ENCODE data around the gene CLDN6. TPM values are rescaled to one million over a fixed set of nuclear protein-coding genes. Genes with fewer than 3 reads are reported as not detected.

The CLDN6 gene
- total RNA-seq, 1 donor, result not detected

- Histone ChIP-seq H3K9me3 (ENCODE audit: low read depth, low read length) (no peaks in the 10 kb centered on the region), H3K27me3 (ENCODE audit: insufficient read depth, low read length) (no peaks in the 10 kb centered on the region), H3K4me1 (ENCODE audit: insufficient read depth, low read length) (peaks cover 31% of the 10 kb centered on the region), H3K4me3 (ENCODE audit: low read length) (no peak overlapping the region)
Observed at GRCh38 chr16:2982402-2982801, 35.6 kb downstream of the CLDN6 start.

- Histone ChIP-seq H3K27me3 (ENCODE audit: insufficient read depth, low read length) (no peaks in the 10 kb centered on the region), H3K4me3 (ENCODE audit: low read length) (no peak overlapping the region), H3K9me3 (ENCODE audit: low read depth, low read length) (no peaks in the 10 kb centered on the region), H3K4me1 (ENCODE audit: insufficient read depth, low read length) (peaks cover 31% of the 10 kb centered on the region)
Observed at GRCh38 chr16:2981899-2982250, 36.1 kb downstream of the CLDN6 start.

DNA sequence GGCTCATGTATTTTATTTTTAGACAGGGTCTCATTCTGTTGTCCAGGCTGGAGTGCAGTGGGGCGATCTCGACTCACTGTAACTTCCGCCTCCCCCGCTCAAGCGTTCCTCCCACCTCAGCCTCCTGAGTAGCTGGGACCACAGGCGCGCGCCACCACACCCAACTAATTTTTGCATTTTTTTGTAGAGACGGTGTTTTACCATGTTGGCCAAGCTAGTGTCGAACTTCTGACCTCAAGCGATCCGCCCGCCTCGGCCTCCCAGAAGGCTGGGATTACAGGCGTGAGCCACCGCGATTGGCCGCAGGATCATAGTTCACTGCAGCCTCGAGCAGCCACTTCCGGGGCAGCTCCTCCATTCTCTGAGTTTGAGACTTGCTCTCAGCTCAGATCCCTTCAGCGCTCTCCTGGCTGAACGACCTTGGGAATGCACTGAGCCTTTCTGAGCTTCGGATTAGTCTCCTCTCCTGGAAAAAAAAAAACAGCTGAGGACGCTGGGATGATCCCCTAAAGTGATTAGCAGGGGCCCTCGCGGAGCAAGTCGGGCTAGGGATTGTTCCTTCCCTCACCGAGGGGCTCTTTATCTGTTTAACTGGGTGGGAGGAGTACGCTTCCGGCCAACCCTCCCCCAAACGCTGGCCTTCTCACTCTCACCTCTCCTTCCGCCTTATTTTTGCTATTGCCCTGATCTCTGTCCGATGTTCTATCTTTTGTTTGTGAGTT, 36.6 kb downstream of the CLDN6 start:
- Histone ChIP-seq H3K4me3 (ENCODE audit: low read length) (no peak overlapping the region), H3K4me1 (ENCODE audit: insufficient read depth, low read length) (peaks cover 31% of the 10 kb centered on the region)

GRCh38 chr16:2980227-2981176, 37.5 kb downstream of the CLDN6 start, which contains the start of gene PKMYT1:
TSS of gene PKMYT1 (minus strand) at chr16:2980446. CDS start at chr16:2979657, 789 bp downstream.
- H3K27me3 ChIP-seq (ENCODE audit: insufficient read depth, low read length), result no peaks in the 10 kb centered on the region
- H3K4me3 ChIP-seq (ENCODE audit: low read length), result peak within 1 kb of the TSS; percentile 78
- H3K4me1 ChIP-seq (ENCODE audit: insufficient read depth, low read length), result peaks cover 31% of the 10 kb centered on the region

More for the DNA sequence above, 36.6 kb downstream of the CLDN6 start:
- Histone ChIP-seq H3K9me3 (ENCODE audit: low read depth, low read length) (no peaks in the 10 kb centered on the region), H3K27me3 (ENCODE audit: insufficient read depth, low read length) (no peaks in the 10 kb centered on the region)

GRCh38 chr16:2979669-2980226, 38.2 kb downstream of the CLDN6 start:
- H3K4me3 ChIP-seq (ENCODE audit: low read length), result peak overlapping the region; percentile 78
- H3K4me1 ChIP-seq (ENCODE audit: insufficient read depth, low read length), result peaks cover 31% of the 10 kb centered on the region
- H3K27me3 ChIP-seq (ENCODE audit: insufficient read depth, low read length), result no peaks in the 10 kb centered on the region
- no peaks in the 10 kb centered on the region for H3K9me3 ChIP-seq (ENCODE audit: low read depth, low read length)

More at GRCh38 chr16:2980227-2981176, 37.5 kb downstream of the CLDN6 start, which contains the start of gene PKMYT1:
- H3K9me3 ChIP-seq (ENCODE audit: low read depth, low read length), result no peaks in the 10 kb centered on the region

- Histone ChIP-seq H3K4me3 (ENCODE audit: low read length) (no peak overlapping the region), H3K4me1 (ENCODE audit: insufficient read depth, low read length) (peaks cover 18% of the 10 kb centered on the region), H3K9me3 (ENCODE audit: low read depth, low read length) (no peaks in the 10 kb centered on the region), H3K27me3 (ENCODE audit: insufficient read depth, low read length) (no peaks in the 10 kb centered on the region)
Observed at GRCh38 chr16:2977440-2977839, 40.5 kb downstream of the CLDN6 start.

- H3K4me1 ChIP-seq (ENCODE audit: insufficient read depth, low read length), result peaks cover 18% of the 10 kb centered on the region
- H3K27me3 ChIP-seq (ENCODE audit: insufficient read depth, low read length), result no peaks in the 10 kb centered on the region
- no peaks in the 10 kb centered on the region for H3K9me3 ChIP-seq (ENCODE audit: low read depth, low read length)
Observed at GRCh38 chr16:2976673-2977072, 41.3 kb downstream of the CLDN6 start.

DNA sequence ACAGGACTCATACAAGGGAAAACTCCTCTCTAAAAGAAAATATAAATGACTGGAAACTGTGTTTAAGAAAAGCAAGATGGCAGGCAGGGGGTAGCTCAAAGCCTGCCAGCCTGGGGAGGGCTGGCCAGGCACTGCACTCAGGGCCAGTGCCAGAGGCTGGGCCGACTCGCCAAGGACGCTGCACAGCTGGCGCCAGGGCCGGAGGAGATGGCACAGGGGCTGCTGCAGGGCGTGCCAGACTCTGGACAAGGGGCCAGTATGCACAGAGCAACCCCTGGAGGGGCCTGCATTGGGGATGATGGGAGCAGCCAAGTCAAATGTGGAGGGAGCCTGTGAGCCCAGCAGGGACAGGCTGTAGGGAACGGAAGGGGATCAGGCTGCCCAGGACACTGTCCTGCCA, 41.8 kb downstream of the CLDN6 start:
- H3K9me3 ChIP-seq (ENCODE audit: low read depth, low read length), result no peaks in the 10 kb centered on the region
- H3K27me3 ChIP-seq (ENCODE audit: insufficient read depth, low read length), result no peaks in the 10 kb centered on the region
- peaks cover 16% of the 10 kb centered on the region for H3K4me1 ChIP-seq (ENCODE audit: insufficient read depth, low read length)
- no peak overlapping the region for H3K4me3 ChIP-seq (ENCODE audit: low read length)

More at GRCh38 chr16:2976673-2977072, 41.3 kb downstream of the CLDN6 start:
- no peak overlapping the region for H3K4me3 ChIP-seq (ENCODE audit: low read length)

- H3K27me3 ChIP-seq (ENCODE audit: insufficient read depth, low read length), result no peaks in the 10 kb centered on the region
- peaks cover 17% of the 10 kb centered on the region for H3K4me1 ChIP-seq (ENCODE audit: insufficient read depth, low read length)
- H3K4me3 ChIP-seq (ENCODE audit: low read length), result no peak overlapping the region
- H3K9me3 ChIP-seq (ENCODE audit: low read depth, low read length), result no peaks in the 10 kb centered on the region
Observed at GRCh38 chr16:2975161-2975795, 42.7 kb downstream of the CLDN6 start.

DNA sequence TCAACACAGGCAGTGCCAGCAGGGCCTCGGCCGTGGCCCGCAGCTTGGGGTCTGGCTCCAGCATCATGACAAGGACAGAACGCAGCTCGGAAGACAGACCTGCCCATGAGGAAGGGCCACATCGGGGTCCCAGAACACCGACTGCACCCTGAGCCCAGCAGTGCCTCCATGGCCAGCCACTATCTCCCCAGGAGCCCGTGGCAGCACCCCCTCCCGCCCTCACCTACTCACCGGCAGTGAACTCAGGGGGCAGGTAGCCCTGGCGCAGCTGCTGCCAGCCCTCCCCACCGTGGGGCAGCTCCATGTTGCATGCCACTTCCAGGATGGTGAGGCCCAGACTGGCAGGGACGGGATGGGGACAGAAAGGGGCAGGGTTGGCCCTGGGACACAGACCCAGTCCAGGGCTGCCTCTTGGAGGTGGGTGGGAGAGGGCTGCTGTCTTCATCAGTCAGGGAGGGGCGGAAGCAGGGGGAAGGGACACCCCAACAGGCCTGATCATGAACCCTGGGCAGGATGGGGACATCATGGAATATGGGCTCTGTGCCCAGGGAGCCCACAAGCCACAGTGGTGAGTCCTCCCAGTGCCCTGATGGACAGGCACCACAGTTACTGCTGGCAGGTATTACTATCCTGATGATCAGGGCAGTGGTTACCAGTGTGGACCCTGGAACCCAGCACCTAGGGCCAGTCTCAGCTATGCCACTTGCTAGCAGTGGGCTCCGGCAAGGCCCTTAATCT, 43.5 kb downstream of the CLDN6 start:
- peaks cover 17% of the 10 kb centered on the region for H3K4me1 ChIP-seq (ENCODE audit: insufficient read depth, low read length)
- H3K9me3 ChIP-seq (ENCODE audit: low read depth, low read length), result no peaks in the 10 kb centered on the region
- H3K4me3 ChIP-seq (ENCODE audit: low read length), result no peak overlapping the region
- no peaks in the 10 kb centered on the region for H3K27me3 ChIP-seq (ENCODE audit: insufficient read depth, low read length)

GRCh38 chr16:2973605-2974318, 44.2 kb downstream of the CLDN6 start:
- Histone ChIP-seq H3K27me3 (ENCODE audit: insufficient read depth, low read length) (no peaks in the 10 kb centered on the region), H3K9me3 (ENCODE audit: low read depth, low read length) (no peaks in the 10 kb centered on the region), H3K4me3 (ENCODE audit: low read length) (no peak overlapping the region), H3K4me1 (ENCODE audit: insufficient read depth, low read length) (peaks cover 16% of the 10 kb centered on the region)

DNA sequence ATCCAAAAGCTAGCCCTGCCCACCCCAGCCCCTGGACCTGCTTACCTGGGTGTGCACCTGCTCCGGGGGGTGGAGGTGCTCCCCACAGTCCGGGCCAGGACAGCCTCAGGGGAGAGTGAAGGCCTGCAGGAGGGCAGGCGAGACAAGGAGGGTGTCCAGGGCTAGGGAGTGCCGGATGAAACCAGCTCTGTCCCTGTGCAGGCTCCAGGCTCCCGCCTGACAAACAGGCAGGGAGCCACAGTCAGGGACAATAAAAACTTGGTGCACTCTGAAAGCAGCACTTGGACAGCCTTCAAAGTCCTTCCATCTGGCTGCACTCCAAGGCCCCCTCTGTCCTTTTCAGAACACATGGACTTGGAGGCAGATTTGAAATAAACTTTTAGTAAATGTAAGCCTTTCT, 44.9 kb downstream of the CLDN6 start:
- Histone ChIP-seq H3K27me3 (ENCODE audit: insufficient read depth, low read length) (peaks cover 5% of the 10 kb centered on the region), H3K4me1 (ENCODE audit: insufficient read depth, low read length) (peaks cover 22% of the 10 kb centered on the region), H3K9me3 (ENCODE audit: low read depth, low read length) (no peaks in the 10 kb centered on the region), H3K4me3 (ENCODE audit: low read length) (no peak overlapping the region)

DNA sequence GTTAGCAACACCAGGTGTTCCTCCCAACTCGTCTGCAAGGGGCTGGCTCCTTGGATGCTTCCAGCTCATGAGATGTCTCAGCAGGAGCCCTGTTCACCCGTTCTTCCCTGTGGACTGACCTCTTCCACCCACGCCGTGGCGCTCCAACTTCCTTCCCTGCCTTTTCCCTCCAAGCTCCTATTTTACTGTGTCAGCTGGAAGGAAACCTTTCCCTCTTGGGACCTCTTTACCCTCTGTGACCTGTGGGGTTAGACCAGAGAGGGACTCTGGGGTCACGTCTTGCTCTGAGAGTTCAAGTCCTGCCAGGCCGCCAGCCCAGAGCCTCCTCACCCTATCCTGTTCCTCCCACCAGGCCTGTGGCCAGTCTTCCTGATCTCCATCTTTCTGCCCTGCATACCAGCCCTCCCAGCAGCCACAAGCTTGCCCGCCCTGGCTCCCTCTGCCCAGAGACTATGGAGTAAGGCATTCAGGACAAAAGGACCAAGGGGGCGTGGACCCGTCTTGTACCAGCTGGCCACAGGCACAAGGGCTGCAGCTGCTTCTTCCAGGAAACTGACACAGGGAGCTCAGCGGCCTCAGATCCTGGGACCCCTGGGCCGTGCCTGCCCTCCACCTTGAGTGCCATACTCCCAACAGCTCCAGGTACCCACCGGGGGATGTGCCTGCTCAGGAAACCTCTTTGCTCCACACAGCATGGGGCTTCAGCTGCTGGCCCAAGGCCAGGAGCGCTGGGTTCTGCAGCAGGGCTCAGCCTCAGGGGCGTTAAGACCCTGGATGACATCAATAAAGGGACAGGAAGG, 45.8 kb downstream of the CLDN6 start:
- peaks cover 31% of the 10 kb centered on the region for H3K4me1 ChIP-seq (ENCODE audit: insufficient read depth, low read length)
- no peak overlapping the region for H3K4me3 ChIP-seq (ENCODE audit: low read length)
- H3K9me3 ChIP-seq (ENCODE audit: low read depth, low read length), result no peaks in the 10 kb centered on the region
- peaks cover 13% of the 10 kb centered on the region for H3K27me3 ChIP-seq (ENCODE audit: insufficient read depth, low read length)
